GM18517 (cell line): ENCODE measurements around the gene ICOS.

ENCODE experiments used
- ATAC-seq: cut with Tn5 transposase; IDR thresholded peaks from one replicate; pipeline ENCODE4 v1.9.1; 2021; ENCODE audit warnings: mild to moderate bottlenecking, moderate library complexity; ENCODE audit not compliant: unreplicated experiment

The ICOS gene

DNA sequence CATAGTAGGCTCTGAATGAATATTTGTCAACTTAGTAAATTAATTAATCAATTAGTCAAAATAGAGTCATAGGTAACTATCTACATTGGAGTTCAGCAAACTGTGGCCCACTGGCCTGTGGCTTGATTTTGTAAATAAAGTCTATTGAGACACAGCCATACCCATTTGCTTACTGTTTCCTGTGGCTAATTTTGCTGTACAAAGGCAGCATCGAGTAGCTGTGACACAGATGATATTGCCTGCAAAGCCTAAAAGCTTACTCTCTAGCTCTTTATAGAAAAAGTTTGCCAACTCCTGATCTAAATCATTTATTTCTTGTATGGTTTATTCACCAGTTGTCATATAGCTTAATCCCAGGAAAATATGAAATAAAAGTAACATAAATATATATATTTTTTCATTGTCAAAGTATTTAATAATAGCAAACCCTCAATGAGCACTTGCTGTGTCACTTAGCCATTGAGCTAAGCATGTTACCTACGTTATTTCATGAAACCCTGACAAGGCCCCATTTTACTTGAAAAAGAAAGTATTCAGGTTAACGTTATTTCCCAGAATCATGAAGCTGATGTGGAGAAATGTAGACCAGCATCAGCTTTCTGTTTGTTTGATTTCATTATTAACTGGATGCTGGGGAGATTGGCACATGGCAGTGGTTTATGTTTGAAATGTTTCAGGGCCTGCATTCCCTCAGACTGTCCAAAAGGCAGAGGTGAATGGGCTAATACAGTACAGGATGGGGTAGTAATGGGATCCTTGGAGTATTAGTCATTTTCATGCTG lies 69.6 kb downstream of the ICOS start:
- ATAC-seq, result no peak

DNA sequence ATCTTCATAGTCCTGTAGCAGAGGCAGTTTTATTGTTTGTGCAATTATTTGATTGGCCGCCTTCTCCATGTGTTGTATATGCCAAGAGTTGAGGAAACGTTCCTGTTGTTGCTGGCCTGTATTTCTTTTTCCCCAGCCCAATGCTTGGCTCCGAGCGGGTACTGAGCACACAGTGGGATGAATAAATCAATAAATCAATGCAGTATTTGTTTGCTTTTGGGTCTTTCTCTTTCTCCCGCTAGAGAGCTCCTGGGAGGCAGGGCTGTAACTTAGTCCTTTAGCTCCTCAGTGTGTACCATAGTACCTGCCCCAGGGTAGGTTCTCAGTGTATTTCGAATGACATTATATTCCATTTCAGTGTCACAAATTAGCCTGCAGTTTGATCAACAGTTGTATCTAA lies 71.8 kb downstream of the ICOS start:
- ATAC-seq, result no peak

DNA sequence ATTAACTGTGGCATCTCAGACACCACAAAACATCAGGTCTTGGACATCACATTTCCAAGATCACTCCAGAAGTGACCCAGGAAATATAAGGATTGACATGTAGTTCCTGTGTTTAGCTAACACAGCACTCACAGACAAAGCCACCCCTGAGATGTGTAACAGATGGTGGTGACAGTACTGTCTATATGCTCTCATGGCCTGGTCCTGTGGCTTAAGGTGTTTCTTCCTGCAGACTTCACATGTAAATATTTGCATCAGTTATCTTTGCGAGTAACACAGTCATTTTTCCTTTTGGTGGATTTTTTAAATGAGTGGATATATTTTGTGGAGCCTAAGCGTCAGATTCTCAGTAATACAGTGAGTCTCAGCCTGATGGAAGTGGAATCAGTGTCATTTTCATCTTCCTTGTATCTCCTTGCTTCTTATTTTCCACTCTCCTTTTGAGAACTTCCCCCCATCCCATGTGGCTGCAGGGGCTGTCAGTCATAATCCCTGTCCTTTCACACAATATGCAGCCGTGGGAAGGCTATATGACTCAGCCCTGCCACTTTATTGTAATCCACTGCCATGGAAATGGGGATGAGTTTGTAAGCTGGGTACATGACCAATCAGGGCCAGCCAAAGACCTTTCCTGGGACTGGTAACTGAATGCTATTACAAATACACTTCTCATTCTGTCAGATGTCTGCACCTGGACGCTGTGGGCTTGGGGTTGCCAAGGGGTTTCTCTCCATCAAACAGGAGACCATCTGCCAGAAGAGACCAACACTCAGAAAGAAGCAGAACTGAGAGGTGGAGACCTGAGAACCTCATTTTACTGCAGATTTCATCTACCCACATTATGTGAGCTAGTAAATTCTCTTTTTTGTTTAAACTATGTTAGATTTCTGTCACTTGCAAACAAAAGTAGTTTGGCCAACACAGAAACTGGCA lies 74.3 kb downstream of the ICOS start:
- no peak for ATAC-seq
